ENCODE results near the gene CMTM7. TPM values are rescaled to one million over a fixed set of nuclear protein-coding genes. Genes with fewer than 3 reads are reported as not detected.

Gene CMTM7
- polyA plus RNA-seq, 3 donors = 45.8 to 54.2 (median 49.1) TPM

- DNase-seq = no peak
Measured at GRCh38 chr3:32406486-32407408, 15.1 kb downstream of the CMTM7 start.

- no peak for DNase-seq
Measured at GRCh38 chr3:32410367-32411246, 19.0 kb downstream of the CMTM7 start.

- DNase-seq = no peak
Measured at GRCh38 chr3:32411442-32411841, 19.8 kb downstream of the CMTM7 start.

- no peak for DNase-seq
Measured at GRCh38 chr3:32412887-32413286, 21.2 kb downstream of the CMTM7 start.

- DNase-seq = no peak
Measured at GRCh38 chr3:32413845-32414521, 22.3 kb downstream of the CMTM7 start.

- no peak for DNase-seq
Measured at GRCh38 chr3:32414522-32415202, 23.0 kb downstream of the CMTM7 start.

GRCh38 chr3:32419742-32420125 lies 28.1 kb downstream of the CMTM7 start:
- DNase-seq = no peak

- DNase-seq = peak; percentile 66
Measured at GRCh38 chr3:32420126-32421038, 28.7 kb downstream of the CMTM7 start.

- no peak for DNase-seq
Measured at GRCh38 chr3:32421185-32421584, 29.5 kb downstream of the CMTM7 start.

- DNase-seq = peak; percentile 34
Measured at GRCh38 chr3:32421991-32422859, 30.6 kb downstream of the CMTM7 start.

- DNase-seq = no peak
Measured at GRCh38 chr3:32422943-32423342, 31.3 kb downstream of the CMTM7 start.

GRCh38 chr3:32423534-32423933 lies 31.9 kb downstream of the CMTM7 start:
- DNase-seq = no peak

- DNase-seq = no peak
Measured at GRCh38 chr3:32423956-32424557, 32.4 kb downstream of the CMTM7 start.

- DNase-seq = no peak
Measured at GRCh38 chr3:32424581-32425250, 33.1 kb downstream of the CMTM7 start.

- DNase-seq = no peak
Measured at GRCh38 chr3:32428092-32429068, 36.7 kb downstream of the CMTM7 start.

GRCh38 chr3:32430900-32431299 lies 39.2 kb downstream of the CMTM7 start:
- no peak for DNase-seq

GRCh38 chr3:32431481-32431880 lies 39.8 kb downstream of the CMTM7 start:
- no peak for DNase-seq

Measured in renal pelvis (tissue), 4 donors.